ENCODE measurements around the gene CMIP.

The CMIP gene

GRCh38 chr16:81551821-81552304 lies 107.3 kb downstream of the CMIP start:
- Histone ChIP-seq H3K27ac (ENCODE audit: insufficient read depth, low read depth, low read length, poor library complexity, severe bottlenecking) (no peak overlapping the region), H3K4me3 (ENCODE audit: insufficient read depth, low read depth, low read length) (no peak overlapping the region), H3K9me3 (ENCODE audit: control insufficient read depth, low read length) (no peaks in the 10 kb centered on the region), H3K27me3 (ENCODE audit: control insufficient read depth, insufficient read depth, low read length, poor library complexity, severe bottlenecking) (no peaks in the 10 kb centered on the region), H3K36me3 (ENCODE audit: control insufficient read depth, insufficient read depth, low read length) (no peaks in the 10 kb centered on the region), H3K4me1 (ENCODE audit: control insufficient read depth, insufficient read depth, low read length) (peaks cover 4% of the 10 kb centered on the region)
- WGBS, 2 experiments = 89 to 95% methylated on average over 11 of the region's 11 CpGs

GRCh38 chr16:81552743-81553079 lies 108.1 kb downstream of the CMIP start:
- Histone ChIP-seq H3K9me3 (ENCODE audit: control insufficient read depth, low read length) (no peaks in the 10 kb centered on the region), H3K27ac (ENCODE audit: insufficient read depth, low read depth, low read length, poor library complexity, severe bottlenecking) (no peak overlapping the region), H3K4me3 (ENCODE audit: insufficient read depth, low read depth, low read length) (no peak overlapping the region), H3K27me3 (ENCODE audit: control insufficient read depth, insufficient read depth, low read length, poor library complexity, severe bottlenecking) (no peaks in the 10 kb centered on the region), H3K4me1 (ENCODE audit: control insufficient read depth, insufficient read depth, low read length) (no peaks in the 10 kb centered on the region), H3K36me3 (ENCODE audit: control insufficient read depth, insufficient read depth, low read length) (no peaks in the 10 kb centered on the region)
- WGBS, 2 experiments = 84 to 90% methylated on average over 1 of the region's 1 CpG

- Histone ChIP-seq H3K27ac (ENCODE audit: insufficient read depth, low read depth, low read length, poor library complexity, severe bottlenecking) (no peak overlapping the region), H3K4me1 (ENCODE audit: control insufficient read depth, insufficient read depth, low read length) (peaks cover under 1% of the 10 kb centered on the region), H3K9me3 (ENCODE audit: control insufficient read depth, low read length) (no peaks in the 10 kb centered on the region), H3K36me3 (ENCODE audit: control insufficient read depth, insufficient read depth, low read length) (no peaks in the 10 kb centered on the region), H3K4me3 (ENCODE audit: insufficient read depth, low read depth, low read length) (no peak overlapping the region), H3K27me3 (ENCODE audit: control insufficient read depth, insufficient read depth, low read length, poor library complexity, severe bottlenecking) (no peaks in the 10 kb centered on the region)
- 82 to 83% methylated on average over 22 of the region's 22 CpGs for WGBS, 2 experiments
Observed at GRCh38 chr16:81553080-81553813, 108.6 kb downstream of the CMIP start.

- no peak overlapping the region for H3K4me3 ChIP-seq (ENCODE audit: insufficient read depth, low read depth, low read length)
- WGBS, 2 experiments = 87 to 89% methylated on average over 9 to 10 of the region's 10 CpGs
- peaks cover 6% of the 10 kb centered on the region for H3K4me1 ChIP-seq (ENCODE audit: control insufficient read depth, insufficient read depth, low read length)
- no peak overlapping the region for H3K27ac ChIP-seq (ENCODE audit: insufficient read depth, low read depth, low read length, poor library complexity, severe bottlenecking)
- H3K36me3 ChIP-seq (ENCODE audit: control insufficient read depth, insufficient read depth, low read length) = no peaks in the 10 kb centered on the region
- no peaks in the 10 kb centered on the region for H3K27me3 ChIP-seq (ENCODE audit: control insufficient read depth, insufficient read depth, low read length, poor library complexity, severe bottlenecking)
- no peaks in the 10 kb centered on the region for H3K9me3 ChIP-seq (ENCODE audit: control insufficient read depth, low read length)
Observed at GRCh38 chr16:81553814-81554675, 109.4 kb downstream of the CMIP start.

GRCh38 chr16:81554979-81555378 lies 110.4 kb downstream of the CMIP start:
- 85 to 87% methylated on average over 5 of the region's 5 CpGs for WGBS, 2 experiments

GRCh38 chr16:81555660-81556059 lies 111.1 kb downstream of the CMIP start:
- no peak overlapping the region for H3K27ac ChIP-seq (ENCODE audit: insufficient read depth, low read depth, low read length, poor library complexity, severe bottlenecking)
- no peaks in the 10 kb centered on the region for H3K36me3 ChIP-seq (ENCODE audit: control insufficient read depth, insufficient read depth, low read length)
- no peaks in the 10 kb centered on the region for H3K9me3 ChIP-seq (ENCODE audit: control insufficient read depth, low read length)
- peaks cover 6% of the 10 kb centered on the region for H3K4me1 ChIP-seq (ENCODE audit: control insufficient read depth, insufficient read depth, low read length)
- whole genome bisulfite sequencing, 2 experiments = 93% methylated on average over 3 of the region's 3 CpGs
- no peak overlapping the region for H3K4me3 ChIP-seq (ENCODE audit: insufficient read depth, low read depth, low read length)
- no peaks in the 10 kb centered on the region for H3K27me3 ChIP-seq (ENCODE audit: control insufficient read depth, insufficient read depth, low read length, poor library complexity, severe bottlenecking)

More at GRCh38 chr16:81554979-81555378, 110.4 kb downstream of the CMIP start:
- no peaks in the 10 kb centered on the region for H3K36me3 ChIP-seq (ENCODE audit: control insufficient read depth, insufficient read depth, low read length)
- no peak overlapping the region for H3K27ac ChIP-seq (ENCODE audit: insufficient read depth, low read depth, low read length, poor library complexity, severe bottlenecking)
- no peaks in the 10 kb centered on the region for H3K9me3 ChIP-seq (ENCODE audit: control insufficient read depth, low read length)
- no peaks in the 10 kb centered on the region for H3K27me3 ChIP-seq (ENCODE audit: control insufficient read depth, insufficient read depth, low read length, poor library complexity, severe bottlenecking)
- peaks cover 6% of the 10 kb centered on the region for H3K4me1 ChIP-seq (ENCODE audit: control insufficient read depth, insufficient read depth, low read length)
- no peak overlapping the region for H3K4me3 ChIP-seq (ENCODE audit: insufficient read depth, low read depth, low read length)

- WGBS, 2 experiments = 96% methylated on average over 13 of the region's 13 CpGs
- H3K4me1 ChIP-seq (ENCODE audit: control insufficient read depth, insufficient read depth, low read length) = peaks cover 6% of the 10 kb centered on the region
- H3K9me3 ChIP-seq (ENCODE audit: control insufficient read depth, low read length) = no peaks in the 10 kb centered on the region
- H3K36me3 ChIP-seq (ENCODE audit: control insufficient read depth, insufficient read depth, low read length) = no peaks in the 10 kb centered on the region
- H3K4me3 ChIP-seq (ENCODE audit: insufficient read depth, low read depth, low read length) = no peak overlapping the region
- H3K27ac ChIP-seq (ENCODE audit: insufficient read depth, low read depth, low read length, poor library complexity, severe bottlenecking) = no peak overlapping the region
- H3K27me3 ChIP-seq (ENCODE audit: control insufficient read depth, insufficient read depth, low read length, poor library complexity, severe bottlenecking) = no peaks in the 10 kb centered on the region
Observed at GRCh38 chr16:81556715-81557284, 112.2 kb downstream of the CMIP start.

- Histone ChIP-seq H3K36me3 (ENCODE audit: control insufficient read depth, insufficient read depth, low read length) (no peaks in the 10 kb centered on the region), H3K4me3 (ENCODE audit: insufficient read depth, low read depth, low read length) (no peak overlapping the region), H3K9me3 (ENCODE audit: control insufficient read depth, low read length) (no peaks in the 10 kb centered on the region), H3K27me3 (ENCODE audit: control insufficient read depth, insufficient read depth, low read length, poor library complexity, severe bottlenecking) (no peaks in the 10 kb centered on the region), H3K4me1 (ENCODE audit: control insufficient read depth, insufficient read depth, low read length) (peaks cover 6% of the 10 kb centered on the region), H3K27ac (ENCODE audit: insufficient read depth, low read depth, low read length, poor library complexity, severe bottlenecking) (no peak overlapping the region)
- 91 to 93% methylated on average over 15 of the region's 15 CpGs for WGBS, 2 experiments
Observed at GRCh38 chr16:81558077-81558443, 113.5 kb downstream of the CMIP start.

- 89 to 94% methylated on average over 16 of the region's 16 CpGs for WGBS, 2 experiments
- H3K4me3 ChIP-seq (ENCODE audit: insufficient read depth, low read depth, low read length) = no peak overlapping the region
- H3K27ac ChIP-seq (ENCODE audit: insufficient read depth, low read depth, low read length, poor library complexity, severe bottlenecking) = no peak overlapping the region
- no peaks in the 10 kb centered on the region for H3K36me3 ChIP-seq (ENCODE audit: control insufficient read depth, insufficient read depth, low read length)
- peaks cover 6% of the 10 kb centered on the region for H3K4me1 ChIP-seq (ENCODE audit: control insufficient read depth, insufficient read depth, low read length)
- no peaks in the 10 kb centered on the region for H3K9me3 ChIP-seq (ENCODE audit: control insufficient read depth, low read length)
- H3K27me3 ChIP-seq (ENCODE audit: control insufficient read depth, insufficient read depth, low read length, poor library complexity, severe bottlenecking) = no peaks in the 10 kb centered on the region
Observed at GRCh38 chr16:81558444-81559175, 114.0 kb downstream of the CMIP start.
